K562 (cell line): ENCODE data around the gene JUNB.
A peak's percentile ranks its signal among the peaks of the same experiment; 100 is the strongest.

Experiments used
- HNRNPK ChIP-seq: fragments of 200-400 bp; formaldehyde crosslinking; IDR thresholded peaks from one replicate; pipeline ENCODE4 v1.6.1; 2018; ENCODE audit warnings: mild to moderate bottlenecking, low read depth, low read length; ENCODE audit not compliant: poor library complexity, severe bottlenecking
- KDM4B ChIP-seq, 2 experiments: fragments of 450-650 bp in 1 of 2; sonication (generic) in 1 of 2; IDR thresholded peaks; 2 replicates each; pipeline ENCODE4 v1.6.1; 2016 to 2017; ENCODE audit warnings: borderline replicate concordance in 2 of 2, antibody characterized with exemption in 1 of 2, low read depth in 1 of 2, mild to moderate bottlenecking in 1 of 2
- MAFK ChIP-seq: IDR thresholded peaks from 2 replicates; pipeline ENCODE4 v1.6.1; 2011; ENCODE audit warnings: low read length, improper control_type of control experiment
- POLR2A ChIP-seq: fragments of 450-650 bp; conservative IDR thresholded peaks from 2 replicates; pipeline ENCODE4 v1.6.1; 2016
- POU5F1 ChIP-seq: fragments of 150-350 bp; IDR thresholded peaks from 2 replicates; pipeline ENCODE4 v1.6.1; 2014; ENCODE audit warnings: borderline replicate concordance, low read length, low read depth, mild to moderate bottlenecking; ENCODE audit not compliant: partially characterized antibody
- RCOR1 ChIP-seq, 2 experiments: IDR thresholded peaks; 2 replicates each; pipeline ENCODE4 v1.6.1; 2012; ENCODE audit warnings: low read depth in 2 of 2, low read length in 2 of 2, borderline replicate concordance in 1 of 2, improper control_type of control experiment in 1 of 2
- RUNX1 ChIP-seq: sonication (generic); IDR thresholded peaks from 2 replicates; pipeline ENCODE4 v1.6.1; 2016; ENCODE audit warnings: antibody characterized with exemption, low read depth
- TEAD4 ChIP-seq, 2 experiments: sonication (generic) in 1 of 2; formaldehyde crosslinking in 1 of 2; IDR thresholded peaks; 2 replicates each; pipeline versions ENCODE4 v1.6.1 to v1.8.0; 2012 to 2022; ENCODE audit warnings: borderline replicate concordance in 1 of 2, inconsistent platforms in 1 of 2, low read length in 1 of 2, mild to moderate bottlenecking in 1 of 2, missing genetic modification reagents in 1 of 2
- ZNF668 ChIP-seq: fragments of 250-450 bp; sonication (Bioruptor Pico); IDR thresholded peaks from 2 replicates; pipeline ENCODE4 v1.8.0; 2022; ENCODE audit warnings: mild to moderate bottlenecking, inconsistent platforms
- ZNF699 ChIP-seq: fragments of 250-450 bp; sonication (Bioruptor Pico); IDR thresholded peaks from 2 replicates; pipeline ENCODE4 v1.8.0; 2021; ENCODE audit warnings: mild to moderate bottlenecking, moderate library complexity; ENCODE audit not compliant: insufficient replicate concordance
- TF ChIP-seq, protein P1 (sequence below), 3 experiments: IDR thresholded peaks in 2 of 3; conservative IDR thresholded peaks in 1 of 3; 2 replicates each; pipeline ENCODE4 v1.5.1; 2011 to 2012; ENCODE audit warnings: low read length in 3 of 3, mild to moderate bottlenecking in 3 of 3, control low read depth in 2 of 3, improper control_type of control experiment in 1 of 3, inconsistent platforms in 1 of 3, low read depth in 1 of 3, mixed read lengths in 1 of 3, moderate library complexity in 1 of 3; ENCODE audit not compliant: insufficient read depth in 2 of 3
- TF ChIP-seq, protein P2 (sequence below): fragments of 250-450 bp; sonication (Bioruptor Pico); IDR thresholded peaks from 2 replicates; pipeline ENCODE4 v1.5.0; 2021

DNA sequence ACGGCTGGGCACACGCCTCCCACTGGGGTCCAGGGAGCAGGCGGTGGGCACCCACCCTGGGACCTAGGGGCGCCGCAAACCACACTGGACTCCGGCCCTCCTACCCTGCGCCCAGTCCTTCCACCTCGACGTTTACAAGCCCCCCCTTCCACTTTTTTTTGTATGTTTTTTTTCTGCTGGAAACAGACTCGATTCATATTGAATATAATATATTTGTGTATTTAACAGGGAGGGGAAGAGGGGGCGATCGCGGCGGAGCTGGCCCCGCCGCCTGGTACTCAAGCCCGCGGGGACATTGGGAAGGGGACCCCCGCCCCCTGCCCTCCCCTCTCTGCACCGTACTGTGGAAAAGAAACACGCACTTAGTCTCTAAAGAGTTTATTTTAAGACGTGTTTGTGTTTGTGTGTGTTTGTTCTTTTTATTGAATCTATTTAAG is 1.6 kb downstream of the JUNB start:
- no peak for TF ChIP-seq RUNX1
- TF ChIP-seq RCOR1 (IDR thresholded peaks at IDR 0.05; ENCODE audit: borderline replicate concordance in 1 of 2, low read depth in 2 of 2, low read length in 2 of 2) = no peak
- 0 out of 2 replicates have a peak, but pooled peaks have one; percentile 2 for TF ChIP-seq POLR2A
- TF ChIP-seq HNRNPK = no peak
- TF ChIP-seq MAFK = no peak
- no peak for TF ChIP-seq KDM4B (IDR thresholded peaks at IDR 0.05; ENCODE audit: borderline replicate concordance in 2 of 2, low read depth in 1 of 2)
- TF ChIP-seq, protein P1, sequence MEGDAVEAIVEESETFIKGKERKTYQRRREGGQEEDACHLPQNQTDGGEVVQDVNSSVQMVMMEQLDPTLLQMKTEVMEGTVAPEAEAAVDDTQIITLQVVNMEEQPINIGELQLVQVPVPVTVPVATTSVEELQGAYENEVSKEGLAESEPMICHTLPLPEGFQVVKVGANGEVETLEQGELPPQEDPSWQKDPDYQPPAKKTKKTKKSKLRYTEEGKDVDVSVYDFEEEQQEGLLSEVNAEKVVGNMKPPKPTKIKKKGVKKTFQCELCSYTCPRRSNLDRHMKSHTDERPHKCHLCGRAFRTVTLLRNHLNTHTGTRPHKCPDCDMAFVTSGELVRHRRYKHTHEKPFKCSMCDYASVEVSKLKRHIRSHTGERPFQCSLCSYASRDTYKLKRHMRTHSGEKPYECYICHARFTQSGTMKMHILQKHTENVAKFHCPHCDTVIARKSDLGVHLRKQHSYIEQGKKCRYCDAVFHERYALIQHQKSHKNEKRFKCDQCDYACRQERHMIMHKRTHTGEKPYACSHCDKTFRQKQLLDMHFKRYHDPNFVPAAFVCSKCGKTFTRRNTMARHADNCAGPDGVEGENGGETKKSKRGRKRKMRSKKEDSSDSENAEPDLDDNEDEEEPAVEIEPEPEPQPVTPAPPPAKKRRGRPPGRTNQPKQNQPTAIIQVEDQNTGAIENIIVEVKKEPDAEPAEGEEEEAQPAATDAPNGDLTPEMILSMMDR (IDR thresholded peaks at IDR 0.05 in 2 of 3, conservative IDR thresholded peaks at IDR 0.05 in 1 of 3; ENCODE audit: insufficient read depth in 2 of 3, low read depth in 1 of 3, low read length in 3 of 3) = no peak
- no peak for TF ChIP-seq ZNF668
- TF ChIP-seq, protein P2, sequence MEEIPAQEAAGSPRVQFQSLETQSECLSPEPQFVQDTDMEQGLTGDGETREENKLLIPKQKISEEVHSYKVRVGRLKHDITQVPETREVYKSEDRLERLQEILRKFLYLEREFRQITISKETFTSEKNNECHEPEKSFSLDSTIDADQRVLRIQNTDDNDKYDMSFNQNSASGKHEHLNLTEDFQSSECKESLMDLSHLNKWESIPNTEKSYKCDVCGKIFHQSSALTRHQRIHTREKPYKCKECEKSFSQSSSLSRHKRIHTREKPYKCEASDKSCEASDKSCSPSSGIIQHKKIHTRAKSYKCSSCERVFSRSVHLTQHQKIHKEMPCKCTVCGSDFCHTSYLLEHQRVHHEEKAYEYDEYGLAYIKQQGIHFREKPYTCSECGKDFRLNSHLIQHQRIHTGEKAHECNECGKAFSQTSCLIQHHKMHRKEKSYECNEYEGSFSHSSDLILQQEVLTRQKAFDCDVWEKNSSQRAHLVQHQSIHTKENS (CRISPR knock-in tag) = no peak
- no peak for TF ChIP-seq ZNF699 (CRISPR knock-in tag)
- no peak; the same call in 1 of the 2 replicates for TF ChIP-seq TEAD4 (IDR thresholded peaks at IDR 0.05; ENCODE audit: low read length)
- TF ChIP-seq TEAD4 (CRISPR knock-in tag; IDR thresholded peaks at IDR 0.05; ENCODE audit: borderline replicate concordance) = no peak
- TF ChIP-seq POU5F1 = no peak
